ENCODE measurements around the gene FLT1.

Gene FLT1

DNA sequence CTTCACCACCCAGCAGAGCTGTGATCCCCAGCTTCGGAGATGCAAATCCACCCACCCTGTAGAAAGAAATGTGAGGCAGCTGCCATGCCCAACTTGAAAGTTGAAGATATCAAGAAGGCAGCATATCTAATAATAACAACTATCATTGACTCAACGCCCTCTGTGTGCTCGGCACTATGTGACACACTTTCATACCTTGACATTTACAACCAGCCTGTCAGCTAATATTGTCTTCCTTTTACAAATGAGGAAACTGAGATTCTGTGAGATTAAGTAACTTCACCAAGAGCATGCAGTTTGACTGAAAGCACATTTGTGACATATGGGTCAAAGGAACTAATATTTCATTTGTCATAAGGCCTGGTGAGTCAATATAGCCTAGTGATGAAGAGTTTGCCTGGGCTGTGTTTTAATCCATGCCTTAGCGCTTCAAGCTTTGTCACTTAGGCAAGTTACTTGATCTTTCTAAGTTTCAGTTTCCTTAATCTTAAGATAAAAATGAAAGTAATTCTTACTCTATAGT lies 137.0 kb downstream of the FLT1 start:
- TF ChIP-seq, protein P1, sequence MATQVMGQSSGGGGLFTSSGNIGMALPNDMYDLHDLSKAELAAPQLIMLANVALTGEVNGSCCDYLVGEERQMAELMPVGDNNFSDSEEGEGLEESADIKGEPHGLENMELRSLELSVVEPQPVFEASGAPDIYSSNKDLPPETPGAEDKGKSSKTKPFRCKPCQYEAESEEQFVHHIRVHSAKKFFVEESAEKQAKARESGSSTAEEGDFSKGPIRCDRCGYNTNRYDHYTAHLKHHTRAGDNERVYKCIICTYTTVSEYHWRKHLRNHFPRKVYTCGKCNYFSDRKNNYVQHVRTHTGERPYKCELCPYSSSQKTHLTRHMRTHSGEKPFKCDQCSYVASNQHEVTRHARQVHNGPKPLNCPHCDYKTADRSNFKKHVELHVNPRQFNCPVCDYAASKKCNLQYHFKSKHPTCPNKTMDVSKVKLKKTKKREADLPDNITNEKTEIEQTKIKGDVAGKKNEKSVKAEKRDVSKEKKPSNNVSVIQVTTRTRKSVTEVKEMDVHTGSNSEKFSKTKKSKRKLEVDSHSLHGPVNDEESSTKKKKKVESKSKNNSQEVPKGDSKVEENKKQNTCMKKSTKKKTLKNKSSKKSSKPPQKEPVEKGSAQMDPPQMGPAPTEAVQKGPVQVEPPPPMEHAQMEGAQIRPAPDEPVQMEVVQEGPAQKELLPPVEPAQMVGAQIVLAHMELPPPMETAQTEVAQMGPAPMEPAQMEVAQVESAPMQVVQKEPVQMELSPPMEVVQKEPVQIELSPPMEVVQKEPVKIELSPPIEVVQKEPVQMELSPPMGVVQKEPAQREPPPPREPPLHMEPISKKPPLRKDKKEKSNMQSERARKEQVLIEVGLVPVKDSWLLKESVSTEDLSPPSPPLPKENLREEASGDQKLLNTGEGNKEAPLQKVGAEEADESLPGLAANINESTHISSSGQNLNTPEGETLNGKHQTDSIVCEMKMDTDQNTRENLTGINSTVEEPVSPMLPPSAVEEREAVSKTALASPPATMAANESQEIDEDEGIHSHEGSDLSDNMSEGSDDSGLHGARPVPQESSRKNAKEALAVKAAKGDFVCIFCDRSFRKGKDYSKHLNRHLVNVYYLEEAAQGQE (IDR thresholded peaks at IDR 0.05; ENCODE audit: insufficient read depth in 1 of 2, low read depth in 2 of 2, low read length in 2 of 2), result no peak
- no peak for TF ChIP-seq SIN3A (IDR thresholded peaks at IDR 0.05; ENCODE audit: borderline replicate concordance, insufficient read depth, low read length)

DNA sequence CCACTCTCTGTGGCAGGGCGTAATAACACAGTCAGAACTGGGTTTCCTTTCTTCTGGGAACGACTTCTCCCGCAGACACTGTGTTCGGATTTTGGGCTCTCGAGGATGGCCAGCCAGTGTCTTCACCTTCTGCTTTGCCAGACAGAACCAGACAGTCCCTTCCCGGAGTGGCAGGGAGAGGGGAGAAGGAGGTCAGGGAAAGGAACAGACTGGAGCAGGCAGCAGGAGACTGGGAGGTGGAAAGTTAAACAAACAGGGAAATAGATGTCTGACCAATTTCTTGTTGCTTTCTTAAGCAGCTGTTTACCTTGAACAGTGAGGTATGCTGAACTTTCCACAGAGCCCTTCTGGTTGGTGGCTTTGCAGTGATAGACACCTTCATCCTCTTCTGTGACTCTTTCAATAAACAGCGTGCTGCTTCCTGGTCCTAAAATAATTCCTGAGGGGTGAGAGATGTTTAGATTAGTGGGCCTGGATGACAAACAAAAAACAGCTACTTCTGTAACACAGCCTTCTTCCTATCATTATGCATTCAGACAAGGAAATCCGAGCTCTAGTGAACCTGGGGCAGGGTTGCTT lies 137.6 kb downstream of the FLT1 start:
- TF ChIP-seq SIN3A (IDR thresholded peaks at IDR 0.05; ENCODE audit: borderline replicate concordance, insufficient read depth, low read length) (no peak), POLR2AphosphoS5 (IDR thresholded peaks at IDR 0.05; ENCODE audit: low read depth, low read length) (no peak), TAF1 (IDR thresholded peaks at IDR 0.05; ENCODE audit: borderline replicate concordance, insufficient read depth, low read length) (no peak), FOXP2 (optimal IDR thresholded peaks at IDR 0.05; ENCODE audit: borderline replicate concordance, extremely low read depth, extremely low read length, insufficient read depth) (no peak)
- TF ChIP-seq, protein P1 (IDR thresholded peaks at IDR 0.05; ENCODE audit: insufficient read depth in 1 of 2, low read depth in 2 of 2, low read length in 2 of 2), result no peak

DNA sequence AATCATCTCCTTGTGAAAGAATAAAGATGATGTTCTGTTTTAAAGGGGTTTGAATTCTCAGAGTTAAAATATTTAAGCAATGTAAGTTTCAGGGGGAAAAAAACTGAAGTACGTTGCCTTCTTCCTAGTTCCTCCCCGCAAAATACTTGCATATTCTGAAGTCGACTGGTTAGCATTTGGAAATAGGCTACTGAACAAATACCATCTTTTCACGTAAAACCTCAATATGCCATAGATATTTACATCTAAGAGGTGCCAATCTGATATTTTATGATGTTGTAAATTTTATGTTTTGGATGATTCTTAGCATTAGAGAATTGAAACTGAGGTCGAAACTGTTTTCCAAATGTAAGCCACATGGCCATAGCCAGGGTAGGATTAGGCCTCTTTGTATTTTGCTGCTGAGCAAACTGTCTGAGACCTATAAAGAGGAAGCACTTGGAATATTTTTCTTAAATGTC lies 138.3 kb downstream of the FLT1 start:
- TF ChIP-seq POLR2AphosphoS5 (IDR thresholded peaks at IDR 0.05; ENCODE audit: low read depth, low read length), result no peak
- TF ChIP-seq TAF1 (IDR thresholded peaks at IDR 0.05; ENCODE audit: borderline replicate concordance, insufficient read depth, low read length), result no peak
- no peak for TF ChIP-seq SIN3A (IDR thresholded peaks at IDR 0.05; ENCODE audit: borderline replicate concordance, insufficient read depth, low read length)
- TF ChIP-seq, protein P1 (IDR thresholded peaks at IDR 0.05; ENCODE audit: insufficient read depth in 1 of 2, low read depth in 2 of 2, low read length in 2 of 2), result no peak
- no peak for TF ChIP-seq FOXP2 (optimal IDR thresholded peaks at IDR 0.05; ENCODE audit: borderline replicate concordance, extremely low read depth, extremely low read length, insufficient read depth)

DNA sequence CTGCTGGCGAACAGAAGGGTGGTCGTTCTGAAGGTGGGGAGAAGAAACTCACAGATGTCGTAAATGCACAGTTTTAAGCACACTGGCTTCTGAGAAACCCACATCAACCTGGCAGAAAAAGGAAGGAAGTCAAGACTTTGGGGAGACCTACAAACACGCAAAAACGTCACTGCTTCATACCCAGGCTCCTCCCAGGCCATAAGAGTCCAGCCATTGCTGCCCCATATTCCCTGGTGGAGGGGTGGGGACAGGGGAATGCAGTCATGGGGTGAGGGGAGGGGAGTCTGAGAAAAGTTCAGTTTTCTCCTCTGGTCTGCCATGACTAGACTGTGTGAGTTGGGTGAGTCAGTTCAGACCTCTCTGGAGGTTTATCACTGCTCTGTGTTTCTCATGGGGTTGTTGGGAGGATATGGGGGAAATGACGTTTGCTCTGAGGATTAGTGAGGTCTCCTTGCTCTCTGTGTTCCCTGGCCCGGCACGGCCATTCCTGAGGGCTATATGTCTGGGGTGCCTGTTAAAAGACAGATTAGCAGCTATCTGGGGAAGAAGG lies 139.0 kb downstream of the FLT1 start:
- TF ChIP-seq SIN3A (IDR thresholded peaks at IDR 0.05; ENCODE audit: borderline replicate concordance, insufficient read depth, low read length) (no peak), FOXP2 (optimal IDR thresholded peaks at IDR 0.05; ENCODE audit: borderline replicate concordance, extremely low read depth, extremely low read length, insufficient read depth) (no peak), POLR2AphosphoS5 (IDR thresholded peaks at IDR 0.05; ENCODE audit: low read depth, low read length) (no peak), TAF1 (IDR thresholded peaks at IDR 0.05; ENCODE audit: borderline replicate concordance, insufficient read depth, low read length) (no peak)
- TF ChIP-seq, protein P1 (IDR thresholded peaks at IDR 0.05; ENCODE audit: insufficient read depth in 1 of 2, low read depth in 2 of 2, low read length in 2 of 2), result no peak
